Kidney (tissue), 14 donors: Measurements from ENCODE around the gene HGFAC. TPM values are rescaled to one million over a fixed set of nuclear protein-coding genes. Genes with fewer than 3 reads are reported as not detected.

Experiments used
- DNase-seq, 5 donors: peaks; one replicate each; pipeline ENCODE4 v3.0.0-alpha.2; 2013 to 2020
- FAIRE-seq: peaks from 2 replicates; lab custom pipeline; 2012; peaks lifted over from hg19 to GRCh38; lab: Jason Lieb, UNC
- H3K27ac ChIP-seq, 2 donors: one replicate each; pipeline ENCODE4 v1.7.0; 2013; ENCODE audit warnings: low read depth in 2 of 2, low read length in 2 of 2, inconsistent platforms in 1 of 2
- H3K27me3 ChIP-seq: one replicate; pipeline ENCODE4 v1.7.1; 2013; ENCODE audit warnings: low read length, inconsistent platforms; ENCODE audit not compliant: control insufficient read depth, insufficient read depth
- H3K36me3 ChIP-seq, 3 donors: one replicate each; pipeline versions ENCODE4 v1.7.0 to v1.7.1; 2013; ENCODE audit warnings: low read length in 3 of 3, control low read depth in 1 of 3, inconsistent platforms in 1 of 3; ENCODE audit not compliant: insufficient read depth in 3 of 3, control insufficient read depth in 2 of 3
- H3K4me1 ChIP-seq, 3 donors: one replicate each; pipeline versions ENCODE4 v1.7.0 to v1.7.1; 2013; ENCODE audit warnings: low read length in 3 of 3, inconsistent platforms in 1 of 3, low read depth in 1 of 3; ENCODE audit not compliant: control insufficient read depth in 2 of 3, insufficient read depth in 2 of 3
- H3K4me3 ChIP-seq, 3 donors: one replicate each; pipeline versions ENCODE4 v1.7.0 to v1.8.1; 2013; ENCODE audit warnings: low read length in 3 of 3, control low read depth in 1 of 3, inconsistent platforms in 1 of 3
- H3K9ac ChIP-seq, 3 donors: one replicate each; pipeline versions ENCODE4 v1.7.0 to v1.7.1; 2013; ENCODE audit warnings: low read length in 3 of 3, control low read depth in 1 of 3, inconsistent platforms in 1 of 3
- H3K9me3 ChIP-seq, 3 donors: one replicate each; pipeline versions ENCODE4 v1.7.0 to v1.7.1; 2013; ENCODE audit warnings: low read length in 3 of 3, control low read depth in 1 of 3, inconsistent platforms in 1 of 3; ENCODE audit not compliant: control insufficient read depth in 2 of 3, insufficient read depth in 1 of 3
- CTCF ChIP-seq: IDR thresholded peaks from 3 replicates; pipeline ENCODE4 v1.5.1; 2012; ENCODE audit warnings: mild to moderate bottlenecking, moderate library complexity, borderline replicate concordance; ENCODE audit not compliant: insufficient read depth; ENCODE audit errors: extremely low read depth
- intact Hi-C: fragments of 100-400 bp; cut with DNase I; formaldehyde crosslinking; loops from one replicate; pipeline ENCODE4 v1.11.1; 2022
- polyA plus RNA-seq: library from polyadenylated mRNA; stranded (reverse); fragments of 350-450 nt; fragmentation: Illumina TruSeq; extraction: RNeasy Lipid Tissue Mini Kit (QIAGEN cat#74804); gene quantifications from one replicate; pipeline ENCODE4 v1.2.3, GENCODE V29; 2014; ENCODE audit warnings: low read depth, low replicate concordance; ENCODE audit not compliant: insufficient read depth
- total RNA-seq: library from RNA; stranded (reverse); fragmentation: NEBNext Ultra II Directional; extraction: Animal tissue kit (Norgen Biotek cat#: 25700); gene quantifications from one replicate; pipeline ENCODE4 v1.2.1, GENCODE V29; 2021
- donor health status: control.
- donor health status: control.
- donor health status: control.
- donor health status: control.
- donor health status: control.
- donor health status: DM: yes; HTN: yes; CAD: no.
- donor health status: Normal renal cell carcinoma (clear cell type).

Gene HGFAC
- total and polyA plus RNA-seq, 2 donors from 2014 or later: 0.86 to 1.6 TPM

- Histone ChIP-seq H3K9me3 (no peaks in the 10 kb centered on the region), H3K36me3 (peaks cover 0 to 3% (median 0%) of the 10 kb centered on the region in 3 donors), H3K4me3 (no peak overlapping the region), H3K27ac (no peak overlapping the region), H3K4me1 (peaks cover 0 to 2% (median 0%) of the 10 kb centered on the region in 3 donors), H3K9ac (no peak overlapping the region), H3K27me3 (no peaks in the 10 kb centered on the region)
- FAIRE-seq (no peak), DNase-seq (peak in 1 of 5 donors; percentile 76)
- TF ChIP-seq CTCF: no peak
- intact Hi-C loops: no loop called here
These were observed 3.5 kb upstream of the HGFAC start for GRCh38 chr4:3437998-3438846.

- Histone ChIP-seq H3K4me1 (peaks cover 0 to 2% (median 0%) of the 10 kb centered on the region in 3 donors), H3K9ac (no peak overlapping the region), H3K27ac (no peak overlapping the region), H3K4me3 (no peak overlapping the region), H3K36me3 (peaks cover 0 to 3% (median 0%) of the 10 kb centered on the region in 3 donors), H3K9me3 (no peaks in the 10 kb centered on the region), H3K27me3 (no peaks in the 10 kb centered on the region)
- FAIRE-seq (no peak), DNase-seq (no peak)
- intact Hi-C loops: no loop called here
- TF ChIP-seq CTCF: no peak
These were observed 3.0 kb upstream of the HGFAC start for GRCh38 chr4:3438847-3439180.

GRCh38 chr4:3439391-3439790 is 2.4 kb upstream of the HGFAC start:
- no peak for TF ChIP-seq CTCF
- Histone ChIP-seq H3K27ac (no peak overlapping the region), H3K4me3 (no peak overlapping the region), H3K27me3 (no peaks in the 10 kb centered on the region), H3K9me3 (no peaks in the 10 kb centered on the region), H3K9ac (no peak overlapping the region), H3K4me1 (peaks cover 0 to 2% (median 0%) of the 10 kb centered on the region in 3 donors), H3K36me3 (peaks cover 0 to under 1% (median 0%) of the 10 kb centered on the region in 3 donors)
- intact Hi-C loops: no loop called here
- no peak for FAIRE-seq
- peak in 1 of 5 donors; percentile 67 for DNase-seq
